ENCODE results near the gene PAK4. TPM values are rescaled to one million over a fixed set of nuclear protein-coding genes. Genes with fewer than 3 reads are reported as not detected.

Gene PAK4
- total and polyA plus RNA-seq, 10 of the 15 experiments (the other 5 are each of a cell fraction or from before 2014, with no cell fraction given): 0.08 to 19.3 (median 5.9) TPM

GRCh38 chr19:39100500-39101166 is 25.0 kb upstream of the PAK4 start:
- H3K9ac ChIP-seq (ENCODE audit: control insufficient read depth, insufficient read depth, low read length): no peak overlapping the region
- no peaks in the 10 kb centered on the region for H4K20me1 ChIP-seq (ENCODE audit: control insufficient read depth, insufficient read depth)
- no peak overlapping the region for H3K4me2 ChIP-seq (ENCODE audit: control insufficient read depth, insufficient read depth)
- ChIA-PET CTCF (no interaction called here), RAD21 (ENCODE audit: unreplicated experiment) (no interaction called here), SMC1A (ENCODE audit: uncharacterized antibody, unreplicated experiment) (no interaction called here), POLR2A (interaction anchor here (0.6 kb wide), 1 partner anchor 367 kb away, joined by 6 read pairs; no protein-coding TSS in a partner anchor)
- no peak overlapping the region for H3K4me3 ChIP-seq
- no peaks in the 10 kb centered on the region for H3K4me1 ChIP-seq (ENCODE audit: control insufficient read depth, insufficient read depth, low read length)
- H2AFZ ChIP-seq (ENCODE audit: control insufficient read depth, low read depth, low read length): no peak overlapping the region
- TF ChIP-seq PML (IDR thresholded peaks at IDR 0.05; ENCODE audit: low read length): no peak
- no peak for TF ChIP-seq E4F1 (IDR thresholded peaks at IDR 0.05; ENCODE audit: borderline replicate concordance, partially characterized antibody)
- 61% methylated on average over 19 of the region's 19 CpGs for WGBS (ENCODE audit: insufficient coverage, insufficient replicate concordance, low lambda C conversion rate, missing lambda C conversion rate)
- no peak overlapping the region for H3K27ac ChIP-seq (ENCODE audit: control insufficient read depth, insufficient read depth)
- no peaks in the 10 kb centered on the region for H3K9me3 ChIP-seq (replicated peaks; ENCODE audit: control insufficient read depth, insufficient read depth, low read length)
- no peaks in the 10 kb centered on the region for H3K79me2 ChIP-seq (ENCODE audit: control insufficient read depth, insufficient read depth, low read length)
- DNase-seq (ENCODE audit: low read depth, low spot score) (no peak), ATAC-seq (no peak), FAIRE-seq (no peak)
- BruUV-seq (replicated peaks): no TSS peak
- H3K27me3 ChIP-seq (replicated peaks in 1 of 2; ENCODE audit: control insufficient read depth in 2 of 2, insufficient read depth in 2 of 2, low read length in 1 of 2): no peaks in the 10 kb centered on the region
- intact Hi-C loops (cut with micrococcal nuclease; ENCODE audit: unreplicated experiment): no loop called here
- H3K36me3 ChIP-seq (ENCODE audit: control insufficient read depth in 2 of 2, insufficient read depth in 2 of 2, low read length in 1 of 2): no peaks in the 10 kb centered on the region
- in situ Hi-C loops (cut with MboI): no loop called here

- H2AFZ ChIP-seq (ENCODE audit: control insufficient read depth, low read depth, low read length): no peak overlapping the region
- no peaks in the 10 kb centered on the region for H3K27me3 ChIP-seq (replicated peaks in 1 of 2; ENCODE audit: control insufficient read depth in 2 of 2, insufficient read depth in 2 of 2, low read length in 1 of 2)
- H3K36me3 ChIP-seq (ENCODE audit: control insufficient read depth in 2 of 2, insufficient read depth in 2 of 2, low read length in 1 of 2): no peaks in the 10 kb centered on the region
- FAIRE-seq (no peak), ATAC-seq (no peak), DNase-seq (ENCODE audit: low read depth, low spot score) (no peak)
- H4K20me1 ChIP-seq (ENCODE audit: control insufficient read depth, insufficient read depth): no peaks in the 10 kb centered on the region
- H3K4me2 ChIP-seq (ENCODE audit: control insufficient read depth, insufficient read depth): no peak overlapping the region
- CTCF ChIA-PET: interaction anchor here (1.2 kb wide), 1 partner anchor 15 kb away, joined by 3 read pairs; no protein-coding TSS in a partner anchor
- intact Hi-C loops (cut with micrococcal nuclease; ENCODE audit: unreplicated experiment): no loop called here
- no peaks in the 10 kb centered on the region for H3K4me1 ChIP-seq (ENCODE audit: control insufficient read depth, insufficient read depth, low read length)
- H3K79me2 ChIP-seq (ENCODE audit: control insufficient read depth, insufficient read depth, low read length): no peaks in the 10 kb centered on the region
- H3K27ac ChIP-seq (ENCODE audit: control insufficient read depth, insufficient read depth): no peak overlapping the region
- H3K9me3 ChIP-seq (replicated peaks; ENCODE audit: control insufficient read depth, insufficient read depth, low read length): no peaks in the 10 kb centered on the region
- no peak overlapping the region for H3K9ac ChIP-seq (ENCODE audit: control insufficient read depth, insufficient read depth, low read length)
- BruUV-seq (replicated peaks): no TSS peak
- RAD21 ChIA-PET (ENCODE audit: unreplicated experiment): no interaction called here
- no peak overlapping the region for H3K4me3 ChIP-seq
- 33% methylated on average over 5 of the region's 5 CpGs for WGBS (ENCODE audit: insufficient coverage, insufficient replicate concordance, low lambda C conversion rate, missing lambda C conversion rate)
- SMC1A ChIA-PET (ENCODE audit: uncharacterized antibody, unreplicated experiment): interaction anchor here (0.6 kb wide), 1 partner anchor 147 kb away, joined by 5 read pairs; no protein-coding TSS in a partner anchor
- POLR2A ChIA-PET: no interaction called here
- in situ Hi-C loops (cut with MboI): no loop called here
- TF ChIP-seq ZBTB40 (IDR thresholded peaks at IDR 0.05; ENCODE audit: borderline replicate concordance): no peak
- TF ChIP-seq EP300 (IDR thresholded peaks at IDR 0.05; ENCODE audit: borderline replicate concordance in 1 of 2, control insufficient read depth in 1 of 2, low read depth in 2 of 2, low read length in 2 of 2): no peak
- no peak for TF ChIP-seq RBBP5 (conservative IDR thresholded peaks at IDR 0.05)
- TF ChIP-seq POLR2A (IDR thresholded peaks at IDR 0.05; ENCODE audit: low read depth, low read length): no peak
- no peak for TF ChIP-seq PAX5 (IDR thresholded peaks at IDR 0.05; ENCODE audit: borderline replicate concordance, low read depth, low read length)
- no peak for TF ChIP-seq RAD21 (IDR thresholded peaks at IDR 0.05; ENCODE audit: insufficient read depth, low read depth, low read length)
- no peak for TF ChIP-seq PBX3 (IDR thresholded peaks at IDR 0.05; ENCODE audit: insufficient replicate concordance, low read depth, low read length)
These were observed 22.4 kb upstream of the PAK4 start for GRCh38 chr19:39103151-39103550.
